GM21390 (cell line): ENCODE results near the gene BCOR.

ENCODE experiments used
- ATAC-seq: cut with Tn5 transposase; IDR thresholded peaks from one replicate; pipeline ENCODE4 v1.9.1; 2021; ENCODE audit not compliant: unreplicated experiment

Gene BCOR

GRCh38 chrX:40006106-40007017 lies 91.4 kb downstream of the BCOR start:
- no peak for ATAC-seq

- ATAC-seq, result no peak
Measured at GRCh38 chrX:40005292-40006011, 92.3 kb downstream of the BCOR start.

GRCh38 chrX:40004921-40005291 lies 92.9 kb downstream of the BCOR start:
- no peak for ATAC-seq

- ATAC-seq, result no peak
Measured at GRCh38 chrX:40004246-40004535, 93.6 kb downstream of the BCOR start.

- no peak for ATAC-seq
Measured at GRCh38 chrX:40003428-40004245, 94.1 kb downstream of the BCOR start.

GRCh38 chrX:40003071-40003427 lies 94.7 kb downstream of the BCOR start:
- ATAC-seq, result no peak
